HG03342 (cell line): ENCODE data around the gene CALHM6.

Experiments
- ATAC-seq: cut with Tn5 transposase; IDR thresholded peaks from one replicate; pipeline ENCODE4 v1.9.1; 2021; ENCODE audit warnings: mild to moderate bottlenecking, moderate library complexity; ENCODE audit not compliant: unreplicated experiment

The CALHM6 gene

DNA sequence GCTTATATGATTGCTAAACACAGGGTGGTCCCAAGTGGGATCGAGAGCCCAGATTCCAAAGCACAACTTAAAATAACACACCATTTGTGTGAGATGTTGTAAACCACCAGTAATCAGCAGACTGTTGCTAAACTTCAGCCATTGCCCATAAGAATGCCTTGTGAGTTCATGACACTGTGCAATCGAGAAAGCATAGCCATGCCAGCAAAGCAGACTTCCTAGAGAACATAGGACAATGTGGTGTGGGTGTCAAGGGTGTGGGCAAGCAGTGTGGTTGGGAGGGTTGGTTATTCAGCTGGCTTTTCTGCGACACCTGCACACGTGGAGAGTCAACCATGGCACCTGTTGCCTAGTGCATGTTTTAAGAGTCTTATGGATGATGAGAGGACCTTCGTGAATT is 16.1 kb upstream of the CALHM6 start:
- ATAC-seq: no peak

DNA sequence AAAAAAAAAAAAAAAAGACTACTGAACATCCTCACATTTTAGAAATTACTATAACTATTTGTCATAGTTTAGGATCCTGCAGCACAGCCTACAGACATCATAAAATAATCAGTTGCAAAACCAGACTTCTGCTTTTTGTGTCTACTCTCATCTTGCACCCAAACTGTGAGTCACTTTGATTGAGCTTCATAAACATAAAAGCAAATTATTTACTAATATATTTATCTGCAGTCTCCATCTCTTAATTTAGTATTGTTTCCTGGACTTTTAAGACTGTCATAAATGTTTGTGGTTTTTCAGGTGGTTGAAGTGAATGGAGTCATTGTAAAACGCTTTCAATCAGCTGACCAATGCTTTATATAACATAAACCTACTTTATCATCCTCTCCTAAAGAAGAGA is 14.8 kb upstream of the CALHM6 start:
- no peak for ATAC-seq

DNA sequence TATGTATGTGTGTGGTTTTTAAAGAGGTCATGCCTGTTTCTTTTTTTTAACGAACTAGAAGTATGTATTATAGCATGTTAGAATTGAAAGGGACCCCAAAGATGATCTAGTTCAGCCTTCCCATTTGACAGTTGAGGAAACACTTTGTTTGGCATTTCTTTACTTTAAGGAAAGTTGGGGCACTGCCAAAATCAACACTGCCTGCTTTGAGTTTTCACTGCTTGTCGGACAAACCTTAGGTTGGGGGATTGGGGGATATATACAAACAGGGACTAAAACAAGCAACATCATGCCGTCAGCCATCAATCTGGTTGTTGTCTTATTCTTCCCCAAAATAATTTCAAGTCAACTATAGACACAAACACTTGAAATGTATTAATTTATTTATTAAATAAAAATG is 14.1 kb upstream of the CALHM6 start:
- ATAC-seq: no peak

DNA sequence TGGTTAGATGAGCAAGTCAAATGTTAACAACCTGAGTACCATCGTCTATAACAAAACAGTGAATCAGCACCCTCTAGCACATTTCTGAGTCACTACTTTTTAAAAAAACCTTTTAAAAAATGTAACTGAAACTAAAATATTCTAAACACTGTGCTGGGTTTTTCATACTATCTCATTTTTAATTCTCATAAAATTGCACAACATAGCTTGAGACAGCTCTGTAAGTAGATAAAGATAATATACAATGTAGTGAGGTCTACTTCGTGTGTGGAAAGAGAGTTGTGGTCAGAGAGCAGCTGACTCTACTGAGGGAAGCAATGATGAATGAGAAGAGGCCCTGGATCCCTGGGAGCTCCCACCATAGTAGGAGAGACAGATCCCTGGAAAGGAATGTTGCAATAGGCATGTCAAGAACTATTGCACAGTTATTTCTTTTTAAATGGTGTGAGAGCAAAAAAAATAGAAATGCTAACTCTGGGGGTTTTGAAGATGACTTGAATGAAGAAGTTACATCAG is 13.6 kb upstream of the CALHM6 start:
- no peak for ATAC-seq

DNA sequence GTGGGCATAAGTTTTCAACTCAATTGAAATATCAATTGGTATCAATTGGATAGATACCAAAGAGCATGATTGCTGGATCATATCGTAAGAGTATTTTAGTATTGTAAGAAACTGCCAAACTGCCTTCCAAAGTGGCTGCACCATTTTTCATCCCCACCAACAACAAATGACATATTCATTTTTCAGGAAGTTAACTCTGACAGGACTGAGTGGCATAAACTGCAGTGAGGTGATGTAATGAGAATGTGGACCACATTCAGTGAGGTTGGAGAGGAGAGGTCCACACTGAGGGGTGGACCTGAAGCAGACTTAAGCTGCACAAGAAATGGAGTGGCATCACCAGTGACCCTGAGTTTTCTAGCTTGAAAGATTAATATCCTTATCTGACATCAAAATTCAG is 11.6 kb upstream of the CALHM6 start:
- ATAC-seq: no peak

DNA sequence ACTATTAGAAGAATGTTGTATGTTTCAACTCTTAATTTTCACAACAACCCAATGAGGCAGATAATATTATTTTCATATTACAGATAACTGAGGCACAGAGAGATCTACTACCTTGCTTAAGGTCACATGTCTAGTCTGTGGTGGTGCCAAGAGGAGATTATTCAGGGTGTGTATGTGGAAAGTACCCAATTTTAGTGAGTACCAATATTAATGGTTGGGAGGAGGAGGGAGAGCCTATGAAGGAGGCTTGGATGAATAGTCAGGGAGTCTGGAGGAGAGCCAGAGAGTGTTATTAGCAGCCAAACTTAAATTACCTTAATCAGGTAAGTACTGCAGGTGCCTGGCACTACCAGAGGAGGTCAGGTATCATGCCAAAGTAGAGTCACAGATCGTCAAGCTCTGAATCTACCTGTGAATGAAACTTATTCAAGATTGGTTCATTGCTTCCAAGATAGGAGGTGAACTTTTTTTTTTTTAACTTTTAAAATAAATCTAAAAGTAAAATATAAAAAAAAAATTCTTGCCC is 10.9 kb upstream of the CALHM6 start:
- no peak for ATAC-seq

DNA sequence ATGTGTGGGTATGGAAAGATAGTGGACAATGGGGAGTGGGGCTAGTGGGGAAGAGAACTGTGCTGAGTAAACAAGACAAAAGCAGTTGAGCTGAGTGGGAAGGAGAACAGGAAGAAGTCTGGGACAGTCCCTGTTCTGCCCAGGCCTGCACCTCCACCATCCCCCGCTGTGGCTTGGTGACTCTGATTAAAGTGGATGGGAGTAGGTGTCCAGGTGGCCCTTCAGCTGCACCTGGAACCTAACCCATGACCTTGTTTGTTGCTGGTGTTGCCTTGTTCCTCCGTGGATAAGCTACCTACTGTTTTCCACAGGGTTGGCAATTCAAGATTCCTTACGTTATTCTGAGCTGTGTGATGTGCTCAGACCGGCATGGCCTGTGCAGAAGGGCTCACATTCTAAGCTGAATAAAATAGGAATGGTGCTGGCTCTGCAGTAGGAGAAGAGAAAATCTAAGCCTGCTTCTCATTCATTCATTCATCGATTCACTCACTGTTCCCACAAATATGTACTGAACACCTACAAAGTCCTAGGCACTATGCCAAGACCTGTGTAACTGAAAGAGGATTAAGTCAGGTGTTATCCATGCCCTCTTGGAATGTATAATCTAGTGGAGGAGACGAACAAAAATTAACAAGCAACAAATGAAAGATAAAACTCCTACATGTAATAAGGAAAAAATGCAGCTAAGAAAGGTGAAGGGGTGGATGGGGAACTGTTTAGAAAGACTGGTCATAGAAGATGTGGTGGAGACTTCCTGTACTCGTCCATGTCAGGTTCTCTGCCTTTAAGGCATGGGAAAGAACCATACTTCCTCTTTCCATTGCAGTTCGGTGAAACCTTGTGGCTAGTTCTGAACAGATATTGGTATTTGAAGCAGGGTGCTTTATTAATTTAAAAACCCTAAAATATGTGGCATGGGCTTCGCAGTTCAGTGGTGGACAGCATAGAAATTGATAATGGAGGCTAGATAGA is 10.1 kb upstream of the CALHM6 start:
- ATAC-seq: peak; percentile 90

DNA sequence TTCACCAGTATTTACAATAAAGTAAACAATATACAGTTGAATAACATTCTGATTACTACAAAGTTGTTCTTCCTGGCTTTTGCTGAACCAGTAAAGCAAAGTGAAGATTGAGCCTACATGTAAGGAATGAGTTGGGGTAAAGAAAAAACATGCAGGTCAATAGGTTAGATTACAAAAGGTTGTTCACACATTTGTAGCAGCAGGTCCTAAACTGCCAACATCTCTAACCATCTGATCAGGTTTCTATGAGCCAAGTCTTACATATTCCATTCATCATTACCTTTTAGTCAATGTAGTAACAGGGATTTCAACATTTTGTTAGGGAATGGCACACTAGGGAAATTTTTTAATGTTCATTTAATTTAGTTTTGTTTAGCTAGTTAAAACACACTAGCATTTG is 9.3 kb upstream of the CALHM6 start:
- no peak for ATAC-seq

DNA sequence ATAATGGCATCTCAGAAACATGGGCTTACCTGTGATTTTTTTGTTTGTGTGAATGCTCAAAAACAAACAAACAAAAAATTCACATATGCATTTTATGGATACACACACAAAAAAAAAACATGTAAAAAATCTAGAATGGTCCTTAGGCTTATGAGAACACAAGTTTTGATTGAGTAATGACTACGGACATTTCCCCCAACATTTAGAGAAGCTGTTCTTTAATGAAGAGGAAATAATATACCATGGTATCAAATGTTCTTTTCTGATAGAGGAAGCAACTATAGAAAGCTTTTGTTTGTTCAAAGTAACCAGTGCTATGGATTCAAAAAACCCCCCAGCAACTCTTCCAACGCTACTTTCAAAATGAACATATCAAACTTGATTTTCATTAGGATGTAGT is 8.6 kb upstream of the CALHM6 start:
- ATAC-seq: no peak

DNA sequence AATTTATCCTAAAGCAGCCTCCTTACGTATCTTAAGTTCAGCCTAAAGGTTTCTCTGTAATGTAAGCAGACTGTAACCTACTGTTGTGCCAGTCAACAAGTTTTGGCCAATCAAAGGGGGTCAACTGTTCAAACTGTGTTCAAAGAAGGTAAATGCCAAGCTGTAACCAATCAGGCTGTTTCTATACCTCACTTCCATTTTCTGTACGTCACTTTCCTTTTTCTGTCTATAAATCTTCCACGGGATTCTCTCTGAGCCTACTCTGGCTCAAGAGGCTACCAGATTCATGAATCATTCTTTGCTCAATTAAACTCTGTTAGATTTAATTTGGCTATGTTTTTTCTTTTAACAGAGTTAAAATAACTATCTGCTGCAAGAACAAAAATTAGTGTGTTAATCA is 5.1 kb upstream of the CALHM6 start:
- no peak for ATAC-seq

DNA sequence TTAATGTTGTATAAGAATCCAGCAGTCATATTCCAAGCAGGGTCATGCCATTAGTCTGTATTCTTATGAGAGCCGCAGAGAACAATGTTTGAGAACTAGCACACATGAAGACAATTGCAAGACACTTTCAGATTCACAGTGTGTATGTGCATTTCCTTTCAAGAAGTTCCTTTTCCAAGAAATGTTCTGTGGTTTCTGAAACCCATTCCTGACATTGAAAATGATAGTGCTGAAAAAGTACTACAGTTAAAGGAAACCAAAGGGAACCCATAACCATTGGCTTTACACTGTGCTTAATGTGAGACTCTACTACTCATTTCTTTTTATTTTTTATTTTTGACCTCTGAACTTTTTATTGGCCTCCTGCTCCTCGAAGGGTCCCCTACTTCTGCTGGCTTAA is 4.2 kb upstream of the CALHM6 start:
- ATAC-seq: no peak

DNA sequence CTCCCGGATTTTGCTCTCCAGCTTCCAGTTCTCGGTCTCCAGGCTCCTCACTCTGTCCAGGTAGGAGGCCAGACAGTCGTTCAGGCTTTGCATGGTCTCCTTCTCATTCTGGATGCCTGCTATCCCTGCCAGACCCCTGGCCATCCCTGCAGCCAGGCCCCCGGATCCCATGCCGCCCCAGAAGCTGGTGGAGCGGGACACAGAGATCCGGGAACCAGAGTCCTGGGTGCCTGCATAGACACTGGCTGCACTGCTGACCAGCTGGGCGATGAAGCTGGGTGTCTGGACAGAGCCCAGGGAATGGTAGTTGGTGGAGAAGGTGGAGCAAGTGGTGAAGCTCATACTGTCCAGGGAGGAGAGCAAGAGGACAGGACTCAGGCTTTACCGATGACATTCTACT is 2.9 kb upstream of the CALHM6 start:
- no peak for ATAC-seq

DNA sequence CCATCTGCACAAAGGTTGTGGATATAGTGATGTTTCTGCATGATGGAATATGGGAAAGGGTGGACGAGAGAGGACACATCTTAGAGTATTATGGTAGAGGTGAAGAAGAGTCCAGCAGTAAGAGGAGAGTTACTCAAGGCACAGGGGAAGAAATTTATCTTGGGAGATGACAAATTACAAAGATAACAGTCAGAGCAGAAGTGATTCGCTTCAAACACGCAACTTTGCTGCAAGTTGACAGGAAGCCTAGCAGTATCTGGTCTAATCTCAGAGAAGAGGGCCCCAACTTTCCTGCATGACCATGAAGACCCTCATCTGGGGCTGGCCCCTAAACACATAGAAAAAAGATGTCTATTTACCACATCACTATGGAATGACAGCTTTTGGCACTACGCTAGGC is 1.2 kb upstream of the CALHM6 start:
- no peak for ATAC-seq

DNA sequence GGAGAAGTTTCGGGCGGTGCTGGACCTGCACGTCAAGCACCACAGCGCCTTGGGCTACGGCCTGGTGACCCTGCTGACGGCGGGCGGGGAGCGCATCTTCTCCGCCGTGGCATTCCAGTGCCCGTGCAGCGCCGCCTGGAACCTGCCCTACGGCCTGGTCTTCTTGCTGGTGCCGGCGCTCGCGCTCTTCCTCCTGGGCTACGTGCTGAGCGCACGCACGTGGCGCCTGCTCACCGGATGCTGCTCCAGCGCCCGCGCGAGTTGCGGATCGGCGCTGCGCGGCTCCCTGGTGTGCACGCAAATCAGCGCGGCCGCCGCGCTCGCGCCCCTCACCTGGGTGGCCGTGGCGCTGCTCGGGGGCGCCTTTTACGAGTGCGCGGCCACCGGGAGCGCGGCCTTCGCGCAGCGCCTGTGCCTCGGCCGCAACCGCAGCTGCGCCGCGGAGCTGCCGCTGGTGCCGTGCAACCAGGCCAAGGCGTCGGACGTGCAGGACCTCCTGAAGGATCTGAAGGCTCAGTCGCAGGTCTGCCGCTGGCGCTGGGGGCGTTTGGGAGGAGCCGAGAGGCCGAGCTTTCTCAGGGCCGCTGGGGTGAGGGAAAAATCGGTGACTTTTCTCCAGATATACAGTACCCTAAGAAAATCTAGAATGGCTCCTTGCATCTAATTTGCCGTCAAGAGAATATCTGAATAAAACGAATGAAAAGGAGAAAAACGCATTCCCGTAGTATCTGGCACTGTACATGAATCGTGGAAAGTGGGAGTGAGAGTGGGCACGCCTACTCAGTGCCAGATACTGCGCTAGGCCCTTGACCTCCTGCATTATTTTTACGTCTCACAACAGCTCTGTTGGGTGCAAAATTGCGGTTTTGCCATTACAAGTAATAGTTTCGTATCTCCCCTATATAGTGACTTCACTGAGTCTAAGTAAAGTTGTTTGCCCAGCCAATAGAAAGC is 1.0 kb downstream of the CALHM6 start:
- ATAC-seq: peak; percentile 75

DNA sequence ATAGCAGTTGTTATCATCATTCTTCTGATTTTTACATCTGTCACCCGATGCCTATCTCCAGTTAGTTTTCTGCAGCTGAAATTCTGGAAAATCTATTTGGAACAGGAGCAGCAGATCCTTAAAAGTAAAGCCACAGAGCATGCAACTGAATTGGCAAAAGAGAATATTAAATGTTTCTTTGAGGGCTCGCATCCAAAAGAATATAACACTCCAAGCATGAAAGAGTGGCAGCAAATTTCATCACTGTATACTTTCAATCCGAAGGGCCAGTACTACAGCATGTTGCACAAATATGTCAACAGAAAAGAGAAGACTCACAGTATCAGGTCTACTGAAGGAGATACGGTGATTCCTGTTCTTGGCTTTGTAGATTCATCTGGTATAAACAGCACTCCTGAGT is 2.1 kb downstream of the CALHM6 start:
- ATAC-seq: no peak

DNA sequence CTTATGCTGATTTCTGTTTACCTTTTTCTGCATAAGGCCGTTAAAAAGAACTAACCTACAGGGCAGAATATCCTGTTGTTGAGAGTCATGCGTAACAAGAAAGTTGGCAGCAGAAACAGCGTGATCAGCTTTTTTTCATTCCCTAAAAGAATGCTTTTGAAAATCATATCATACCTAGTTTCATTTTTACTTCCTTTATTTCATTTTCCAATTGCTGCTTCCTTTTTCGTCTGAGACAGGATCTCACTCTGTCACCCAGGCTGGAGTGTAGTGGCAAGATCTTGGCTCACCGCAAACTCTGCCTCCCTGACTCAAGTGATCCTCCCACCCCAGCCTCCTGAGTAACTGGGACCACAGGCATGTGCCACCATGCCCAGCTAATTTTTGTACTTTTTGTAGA is 4.1 kb downstream of the CALHM6 start:
- ATAC-seq: no peak

DNA sequence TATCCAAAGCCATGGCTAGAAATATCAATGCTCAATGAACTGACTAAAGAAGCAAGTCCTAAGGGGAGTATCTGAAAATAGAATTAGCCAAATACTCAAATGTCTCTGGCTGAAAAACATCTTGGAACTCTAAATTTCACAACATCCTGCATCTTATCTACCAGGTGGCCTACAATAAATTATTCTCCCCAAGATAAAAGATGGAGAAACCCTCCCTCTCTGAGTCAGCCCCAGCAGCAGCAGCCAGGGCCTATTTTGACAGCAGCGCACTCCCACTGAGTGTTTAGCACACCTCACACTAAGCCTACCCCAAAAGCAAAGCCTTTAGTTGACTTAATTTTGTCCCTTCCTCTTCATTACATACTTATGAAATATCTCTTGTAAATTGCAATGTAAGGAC is 5.9 kb downstream of the CALHM6 start:
- ATAC-seq: no peak

DNA sequence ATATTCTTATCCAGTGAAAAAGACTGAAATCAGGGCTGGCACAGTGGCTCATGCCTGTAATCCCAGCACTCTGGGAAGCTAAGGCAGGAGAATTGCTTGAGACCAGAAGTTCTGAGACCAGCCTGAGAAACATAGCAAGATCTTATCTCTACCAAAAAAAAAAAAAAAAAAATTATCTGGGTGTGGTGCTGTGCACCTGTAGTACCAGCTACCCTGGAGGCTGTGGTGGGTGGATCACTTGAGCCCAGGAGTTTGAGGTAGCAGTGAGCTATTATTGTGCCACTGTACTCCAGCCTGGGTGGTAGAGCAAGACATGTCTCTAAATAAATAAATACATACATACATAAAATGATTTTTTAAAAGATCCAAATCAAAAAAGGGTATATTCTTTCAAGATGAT is 6.3 kb downstream of the CALHM6 start:
- no peak for ATAC-seq

DNA sequence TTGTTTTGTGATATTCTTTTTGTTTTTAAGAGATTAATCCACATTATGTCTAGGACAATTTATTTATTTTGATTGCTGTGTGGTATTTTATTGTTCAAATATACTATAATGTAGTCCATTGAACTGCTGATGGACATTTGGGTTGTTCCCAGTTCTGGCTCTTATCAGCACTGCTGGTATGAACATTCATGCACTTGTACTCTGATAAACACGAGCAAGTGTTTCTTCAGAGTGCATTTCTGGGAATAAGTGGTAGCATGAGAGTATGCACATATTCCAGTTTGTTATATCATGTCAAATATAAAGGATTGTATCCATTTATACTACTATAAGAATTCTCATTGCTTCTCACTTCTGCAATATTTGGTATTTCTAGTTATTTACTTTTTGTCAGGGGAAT is 7.1 kb downstream of the CALHM6 start:
- no peak for ATAC-seq

DNA sequence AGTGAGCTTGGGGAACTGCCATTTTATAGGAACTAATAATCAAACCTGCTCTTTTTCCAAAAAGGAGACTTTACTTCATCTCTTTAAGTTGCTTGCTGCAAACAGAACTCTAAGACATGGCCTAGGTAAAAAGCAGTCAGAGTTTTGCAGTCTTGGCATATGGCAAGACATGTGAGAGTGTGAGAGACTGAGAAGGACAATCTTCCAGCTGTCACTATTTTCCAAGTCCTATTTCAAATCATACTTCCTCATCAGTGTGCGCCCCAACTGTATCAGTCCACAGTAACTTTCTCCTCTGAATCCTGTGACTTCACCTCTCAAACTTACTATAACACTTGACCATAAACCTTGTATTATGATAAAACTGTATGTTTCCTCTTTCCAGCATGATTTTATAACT is 10.4 kb downstream of the CALHM6 start:
- ATAC-seq: no peak

DNA sequence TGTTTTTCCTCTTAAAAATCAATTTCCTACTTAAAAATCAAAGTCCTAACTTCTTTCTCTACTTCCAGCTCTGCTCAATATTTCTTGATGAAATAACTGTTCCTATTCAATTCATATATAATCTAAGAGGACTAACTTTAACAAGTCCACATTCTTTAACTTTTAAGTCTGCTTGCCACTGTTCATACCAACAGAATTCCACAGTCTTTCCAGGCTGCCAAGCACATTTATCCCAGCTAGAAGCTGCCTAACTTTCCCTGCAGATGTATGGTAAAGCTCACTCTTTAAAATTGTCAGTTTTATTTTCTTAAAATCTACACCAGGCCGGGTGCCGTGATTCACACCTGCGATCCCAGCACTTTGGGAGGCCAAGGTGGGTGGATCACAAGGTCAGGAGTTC is 11.5 kb downstream of the CALHM6 start:
- ATAC-seq: no peak
